HepG2 (cell line): ENCODE data around the gene FAIM2.

Experiments
- ATF6 ChIP-seq: sonication (generic); formaldehyde crosslinking; conservative IDR thresholded peaks from 2 replicates; pipeline ENCODE4 v1.4.0; 2020; ENCODE audit warnings: missing genetic modification reagents
- EZH2 ChIP-seq: conservative IDR thresholded peaks from 2 replicates; pipeline ENCODE4 v1.6.1; 2012; ENCODE audit warnings: mild to moderate bottlenecking, low read depth, low read length, moderate library complexity
- GFI1 ChIP-seq: sonication (generic); formaldehyde crosslinking; IDR thresholded peaks from 2 replicates; pipeline ENCODE4 v1.5.0; 2020; ENCODE audit warnings: missing genetic modification reagents, mild to moderate bottlenecking, borderline replicate concordance
- SKIL ChIP-seq: sonication (generic); formaldehyde crosslinking; IDR thresholded peaks from 2 replicates; pipeline ENCODE4 v1.8.0; 2022; ENCODE audit warnings: missing genetic modification reagents, mild to moderate bottlenecking, moderate library complexity, borderline replicate concordance
- TCF12 ChIP-seq, 2 experiments: fragments of 450-650 bp in 1 of 2; sonication (generic) in 1 of 2; formaldehyde crosslinking in 1 of 2; IDR thresholded peaks; 2 replicates each; pipeline versions ENCODE4 v1.6.1 to v1.8.0; 2017 to 2022; ENCODE audit warnings: antibody characterized with exemption in 1 of 2, mild to moderate bottlenecking in 1 of 2, missing genetic modification reagents in 1 of 2, moderate library complexity in 1 of 2
- ZBTB3 ChIP-seq: sonication (generic); formaldehyde crosslinking; IDR thresholded peaks from 2 replicates; pipeline ENCODE4 v1.4.0; 2020; ENCODE audit warnings: low read depth, mild to moderate bottlenecking, moderate library complexity, missing genetic modification reagents, borderline replicate concordance
- ZNF484 ChIP-seq: sonication (generic); formaldehyde crosslinking; IDR thresholded peaks from 2 replicates; pipeline ENCODE4 v1.5.1; 2020; ENCODE audit warnings: mild to moderate bottlenecking, low read depth, missing genetic modification reagents, borderline replicate concordance

- TF ChIP-seq ZNF484 (CRISPR knock-in tag) (no peak), TCF12 (IDR thresholded peaks at IDR 0.05) (no peak), TCF12 (CRISPR knock-in tag; IDR thresholded peaks at IDR 0.05) (no peak), GFI1 (CRISPR knock-in tag) (no peak), ATF6 (CRISPR knock-in tag) (no peak), EZH2 (no peak), SKIL (CRISPR knock-in tag) (no peak), ZBTB3 (no peak)
These were observed 22.8 kb downstream of the FAIM2 start for GRCh38 chr12:49880756-49881414.
